Activated T-helper 2 cell treated with anti-CD3 and anti-CD28 coated beads, Interferon-gamma antibody, Interleukin-2, Interleukin-4, amounts not matched to agents 10 μg/mL and 5 μg/mL and 100 μg/mL, durations not matched to agents 14 hours and 24 hours and 36 hours (primary cell): ENCODE data around the gene SP1. TPM values are rescaled to one million over a fixed set of nuclear protein-coding genes. Genes with fewer than 3 reads are reported as not detected.
A peak's percentile ranks its signal among the peaks of the same experiment; 100 is the strongest.
"Not testable (repeated sequence)": the region's sequence is repeated elsewhere in the genome, so short reads cannot be mapped to it uniquely, and the experiment has no call there.

ENCODE experiments used
- DNase-seq: peaks from one replicate; pipeline ENCODE4 v3.0.0; 2021; ENCODE audit warnings: low spot score
- H3K27ac Mint-ChIP-seq: one replicate; pipeline ENCODE4 v1.8.0; 2021; ENCODE audit warnings: mixed read lengths
- H3K27me3 Mint-ChIP-seq: one replicate; pipeline ENCODE4 v1.8.0; 2021; ENCODE audit warnings: low read depth, mixed read lengths
- H3K36me3 Mint-ChIP-seq: one replicate; pipeline ENCODE4 v1.8.0; 2021; ENCODE audit warnings: low read depth, mixed read lengths
- H3K4me1 Mint-ChIP-seq: one replicate; pipeline ENCODE4 v1.8.0; 2021; ENCODE audit warnings: low read depth, mixed read lengths
- H3K4me3 Mint-ChIP-seq: one replicate; pipeline ENCODE4 v1.8.0; 2021; ENCODE audit warnings: low read depth, mild to moderate bottlenecking, moderate library complexity, mixed read lengths
- H3K9me3 Mint-ChIP-seq: one replicate; pipeline ENCODE4 v1.8.0; 2021; ENCODE audit warnings: mixed read lengths
- intact Hi-C: fragments of 100-400 bp; cut with micrococcal nuclease; formaldehyde crosslinking; loops from one replicate; pipeline ENCODE4 v1.15.1; 2023
- total RNA-seq: library from RNA; stranded (reverse); gene quantifications from 2 replicates; pipeline ENCODE4 v1.2.3, GENCODE V29; 2022

SP1 gene
- total RNA-seq, 1 donor from 2014 or later, result 66.4 TPM

- H3K9me3 Mint-ChIP-seq, result no peaks in the 10 kb centered on the region
- no peaks in the 10 kb centered on the region for H3K27me3 Mint-ChIP-seq
- peaks cover 25% of the 10 kb centered on the region for H3K36me3 Mint-ChIP-seq
- intact Hi-C loops, result no loop called here
- DNase-seq, result no peak
- H3K4me1 Mint-ChIP-seq, result peaks cover 3% of the 10 kb centered on the region
- no peak overlapping the region for H3K4me3 Mint-ChIP-seq
- no peak overlapping the region for H3K27ac Mint-ChIP-seq
Observed at GRCh38 chr12:53399896-53400295, 19.9 kb downstream of the SP1 start.

GRCh38 chr12:53402351-53402750 lies 22.4 kb downstream of the SP1 start:
- intact Hi-C loops, H3K27ac Mint-ChIP-seq, H3K4me3 Mint-ChIP-seq, H3K27me3 Mint-ChIP-seq, DNase-seq, H3K9me3 Mint-ChIP-seq, H3K4me1 Mint-ChIP-seq: not testable (repeated sequence)
- H3K36me3 Mint-ChIP-seq, result peaks cover 35% of the 10 kb centered on the region

GRCh38 chr12:53402871-53403270 lies 22.9 kb downstream of the SP1 start:
- Mint-ChIP-seq H3K36me3 (peaks cover 33% of the 10 kb centered on the region), H3K27ac (no peak overlapping the region), H3K27me3 (no peaks in the 10 kb centered on the region), H3K4me1 (peaks cover 4% of the 10 kb centered on the region), H3K9me3 (no peaks in the 10 kb centered on the region), H3K4me3 (no peak overlapping the region)
- no peak for DNase-seq
- intact Hi-C loops, result no loop called here

GRCh38 chr12:53410951-53411350 lies 31.0 kb downstream of the SP1 start:
- DNase-seq, result no peak
- Mint-ChIP-seq H3K9me3 (no peaks in the 10 kb centered on the region), H3K27ac (no peak overlapping the region), H3K4me3 (no peak overlapping the region), H3K36me3 (peaks cover 60% of the 10 kb centered on the region), H3K4me1 (peaks cover 23% of the 10 kb centered on the region), H3K27me3 (no peaks in the 10 kb centered on the region)
- intact Hi-C loops, result no loop called here

- Mint-ChIP-seq H3K9me3 (no peaks in the 10 kb centered on the region), H3K27ac (no peak overlapping the region), H3K4me3 (no peak overlapping the region), H3K27me3 (no peaks in the 10 kb centered on the region), H3K4me1 (peaks cover 32% of the 10 kb centered on the region), H3K36me3 (peaks cover 50% of the 10 kb centered on the region)
- intact Hi-C loops, result no loop called here
- no peak for DNase-seq
Observed at GRCh38 chr12:53413485-53414204, 33.7 kb downstream of the SP1 start.

GRCh38 chr12:53414756-53415417 lies 34.9 kb downstream of the SP1 start:
- intact Hi-C loops, result no loop called here
- no peak overlapping the region for H3K4me3 Mint-ChIP-seq
- H3K9me3 Mint-ChIP-seq, result no peaks in the 10 kb centered on the region
- no peaks in the 10 kb centered on the region for H3K27me3 Mint-ChIP-seq
- DNase-seq, result no peak
- no peak overlapping the region for H3K27ac Mint-ChIP-seq
- peaks cover 42% of the 10 kb centered on the region for H3K36me3 Mint-ChIP-seq
- peaks cover 39% of the 10 kb centered on the region for H3K4me1 Mint-ChIP-seq

- H3K27ac Mint-ChIP-seq, H3K9me3 Mint-ChIP-seq, H3K4me3 Mint-ChIP-seq, DNase-seq, intact Hi-C loops, H3K27me3 Mint-ChIP-seq: not testable (repeated sequence)
- peaks cover 34% of the 10 kb centered on the region for H3K36me3 Mint-ChIP-seq
- peaks cover 39% of the 10 kb centered on the region for H3K4me1 Mint-ChIP-seq
Observed at GRCh38 chr12:53415752-53416389, 35.9 kb downstream of the SP1 start.

GRCh38 chr12:53417291-53417816 lies 37.4 kb downstream of the SP1 start:
- H3K4me1 Mint-ChIP-seq, result peaks cover 38% of the 10 kb centered on the region
- not testable (repeated sequence) for DNase-seq, H3K27me3 Mint-ChIP-seq, H3K9me3 Mint-ChIP-seq, H3K4me3 Mint-ChIP-seq
- intact Hi-C loops, result loop anchor here (1.0 kb wide), 1 partner anchor 65 kb away; no protein-coding TSS in a partner anchor
- H3K36me3 Mint-ChIP-seq, result peaks cover 21% of the 10 kb centered on the region
- peak overlapping the region; percentile 81 for H3K27ac Mint-ChIP-seq

GRCh38 chr12:53418221-53418620 lies 38.2 kb downstream of the SP1 start:
- intact Hi-C loops, result no loop called here
- peaks cover 31% of the 10 kb centered on the region for H3K4me1 Mint-ChIP-seq
- no peak overlapping the region for H3K4me3 Mint-ChIP-seq
- H3K27me3 Mint-ChIP-seq, result no peaks in the 10 kb centered on the region
- peaks cover 13% of the 10 kb centered on the region for H3K36me3 Mint-ChIP-seq
- H3K27ac Mint-ChIP-seq, result no peak overlapping the region
- H3K9me3 Mint-ChIP-seq, result no peaks in the 10 kb centered on the region
- DNase-seq, result no peak

GRCh38 chr12:53419756-53420155 lies 39.8 kb downstream of the SP1 start:
- intact Hi-C loops, result loop anchor here (2.0 kb wide), 2 partner anchors 21 to 39 kb away; partner anchors contain the start of genes PRR13 and SP1
- Mint-ChIP-seq H3K27me3 (no peaks in the 10 kb centered on the region), H3K27ac (no peak overlapping the region), H3K9me3 (no peaks in the 10 kb centered on the region), H3K36me3 (peaks cover 1% of the 10 kb centered on the region), H3K4me3 (no peak overlapping the region), H3K4me1 (peaks cover 26% of the 10 kb centered on the region)
- DNase-seq, result no peak

- H3K9me3 Mint-ChIP-seq, intact Hi-C loops, H3K36me3 Mint-ChIP-seq, DNase-seq, H3K4me3 Mint-ChIP-seq, H3K27me3 Mint-ChIP-seq, H3K27ac Mint-ChIP-seq: not testable (repeated sequence)
- peaks cover 18% of the 10 kb centered on the region for H3K4me1 Mint-ChIP-seq
Observed at GRCh38 chr12:53422247-53422646, 42.3 kb downstream of the SP1 start.

- Mint-ChIP-seq H3K36me3 (no peaks in the 10 kb centered on the region), H3K27me3 (no peaks in the 10 kb centered on the region), H3K27ac (no peak within 1 kb of the TSS), H3K4me1 (peaks cover 19% of the 10 kb centered on the region), H3K4me3 (no peak within 1 kb of the TSS), H3K9me3 (no peaks in the 10 kb centered on the region)
- intact Hi-C loops, result no loop called here
- DNase-seq, result no peak
Observed at GRCh38 chr12:53423597-53423996, 43.6 kb downstream of the SP1 start, which contains the start of gene AMHR2. AMHR2 (plus strand) TSS chr12:53423855; CDS start chr12:53423935, 80 bp downstream.
